Measurements from ENCODE around the gene RP9. TPM values are rescaled to one million over a fixed set of nuclear protein-coding genes. Genes with fewer than 3 reads are reported as not detected.
A peak's percentile ranks its signal among the peaks of the same experiment; 100 is the strongest.

Gene RP9
- total and polyA plus RNA-seq, 2 of the 13 experiments (the other 11 are each of a cell fraction or from before 2014, with no cell fraction given) = 14.2 to 18.6 TPM

- TF ChIP-seq CTCF (CRISPR knock-in tag; IDR thresholded peaks at IDR 0.05) (peak; percentile 53; the same call in 1 of the 2 replicates), THAP8 (CRISPR knock-in tag; IDR thresholded peaks at IDR 0.05; ENCODE audit: borderline replicate concordance) (no peak), RAD21 (CRISPR knock-in tag; IDR thresholded peaks at IDR 0.05) (peak; percentile 8; the same call in 1 of the 2 replicates), SRSF4 (IDR thresholded peaks at IDR 0.05; ENCODE audit: low read depth, low read length, poor library complexity, severe bottlenecking) (no peak), USF2 (IDR thresholded peaks at IDR 0.05; ENCODE audit: low read depth, low read length) (no peak), USF2 (CRISPR knock-in tag; IDR thresholded peaks at IDR 0.05; ENCODE audit: borderline replicate concordance) (no peak), ZNF382 (CRISPR knock-in tag; IDR thresholded peaks at IDR 0.05; ENCODE audit: borderline replicate concordance) (no peak), BRCA1 (CRISPR knock-in tag; IDR thresholded peaks at IDR 0.05) (no peak), GATAD1 (CRISPR knock-in tag; IDR thresholded peaks at IDR 0.05) (peak; percentile 27; the same call in 1 of the 2 replicates), ZMYM3 (CRISPR knock-in tag; IDR thresholded peaks at IDR 0.05) (no peak), CEBPB (IDR thresholded peaks at IDR 0.05; ENCODE audit: borderline replicate concordance, low read depth, low read length) (no peak), SP2 (CRISPR knock-in tag; IDR thresholded peaks at IDR 0.05) (no peak), DPF2 (CRISPR knock-in tag; IDR thresholded peaks at IDR 0.05; ENCODE audit: borderline replicate concordance, low read depth) (no peak)
These were observed 1.8 kb downstream of the RP9 start (continued) for GRCh38 chr7:33107136-33108066.
